GM18909 (cell line): ENCODE measurements around the gene DDC.

ENCODE experiments used
- ATAC-seq: cut with Tn5 transposase; IDR thresholded peaks from one replicate; pipeline ENCODE4 v1.9.1; 2021; ENCODE audit warnings: mild to moderate bottlenecking; ENCODE audit not compliant: unreplicated experiment, poor library complexity

DDC gene

DNA sequence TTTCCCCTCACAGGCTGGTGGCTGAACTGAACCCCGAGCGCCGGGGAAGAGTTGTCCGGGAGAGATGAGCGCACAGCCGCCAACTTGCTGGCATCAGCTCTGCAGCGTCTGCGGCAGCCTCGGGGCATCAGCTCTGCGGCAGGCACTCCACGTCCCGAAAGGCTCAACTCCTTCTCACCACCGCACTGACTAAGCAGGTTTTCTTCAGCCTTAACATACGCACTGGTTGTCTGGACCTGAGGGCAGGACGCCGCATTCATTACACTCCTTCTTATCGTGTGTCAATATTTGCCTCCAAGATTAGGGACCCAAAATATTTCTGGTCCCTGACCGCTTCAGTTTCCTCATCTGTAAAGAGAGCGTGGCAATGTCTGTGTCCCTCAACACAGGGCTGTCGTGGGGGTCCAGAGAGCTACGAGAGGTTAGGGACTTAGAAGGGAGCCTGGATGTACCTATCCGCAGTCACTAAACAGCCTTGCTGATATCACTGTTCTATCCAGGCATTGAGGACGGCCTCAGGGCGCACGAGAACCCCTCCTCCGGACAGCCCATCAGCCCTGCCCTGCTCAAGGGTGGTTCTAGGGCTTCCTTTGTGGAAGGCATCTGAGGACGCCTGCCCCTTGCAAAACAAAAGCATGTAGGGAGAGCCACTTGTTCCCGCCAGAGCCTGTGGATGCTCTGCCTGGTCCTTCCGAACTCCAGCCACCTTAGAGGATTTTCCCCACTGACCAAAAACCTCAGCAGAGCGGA is 72.3 kb downstream of the DDC start:
- no peak for ATAC-seq

- ATAC-seq = no peak
Observed at GRCh38 chr7:50491943-50492342, 73.3 kb downstream of the DDC start.

GRCh38 chr7:50491209-50491608 is 74.0 kb downstream of the DDC start:
- ATAC-seq = no peak

GRCh38 chr7:50488379-50488778 is 76.8 kb downstream of the DDC start:
- ATAC-seq = no peak

DNA sequence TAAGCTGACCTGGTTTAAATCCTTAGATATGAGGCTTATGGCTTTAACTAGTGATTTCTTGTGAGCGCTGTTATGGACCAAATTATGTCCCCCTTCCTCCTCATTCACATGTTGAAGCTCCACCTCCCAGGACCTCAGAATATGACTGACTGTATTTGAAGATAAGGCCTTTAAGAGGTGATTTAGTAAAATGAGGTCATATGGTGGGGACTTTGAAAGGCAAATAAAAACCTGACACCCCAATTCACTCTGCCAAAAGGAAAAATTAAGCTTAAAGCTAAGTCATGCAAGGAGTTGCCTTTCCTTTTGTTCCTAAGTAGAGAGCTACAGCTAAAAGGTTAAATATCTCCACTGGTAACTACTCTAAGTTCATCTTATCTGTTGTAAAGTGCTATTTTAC is 78.7 kb downstream of the DDC start:
- no peak for ATAC-seq

- ATAC-seq = no peak
Observed at GRCh38 chr7:50481867-50482266, 83.3 kb downstream of the DDC start.

- no peak for ATAC-seq
Observed at GRCh38 chr7:50480797-50481196, 84.4 kb downstream of the DDC start.

GRCh38 chr7:50479743-50480517 is 85.3 kb downstream of the DDC start:
- ATAC-seq = no peak

GRCh38 chr7:50477640-50478039 is 87.6 kb downstream of the DDC start:
- ATAC-seq = no peak

DNA sequence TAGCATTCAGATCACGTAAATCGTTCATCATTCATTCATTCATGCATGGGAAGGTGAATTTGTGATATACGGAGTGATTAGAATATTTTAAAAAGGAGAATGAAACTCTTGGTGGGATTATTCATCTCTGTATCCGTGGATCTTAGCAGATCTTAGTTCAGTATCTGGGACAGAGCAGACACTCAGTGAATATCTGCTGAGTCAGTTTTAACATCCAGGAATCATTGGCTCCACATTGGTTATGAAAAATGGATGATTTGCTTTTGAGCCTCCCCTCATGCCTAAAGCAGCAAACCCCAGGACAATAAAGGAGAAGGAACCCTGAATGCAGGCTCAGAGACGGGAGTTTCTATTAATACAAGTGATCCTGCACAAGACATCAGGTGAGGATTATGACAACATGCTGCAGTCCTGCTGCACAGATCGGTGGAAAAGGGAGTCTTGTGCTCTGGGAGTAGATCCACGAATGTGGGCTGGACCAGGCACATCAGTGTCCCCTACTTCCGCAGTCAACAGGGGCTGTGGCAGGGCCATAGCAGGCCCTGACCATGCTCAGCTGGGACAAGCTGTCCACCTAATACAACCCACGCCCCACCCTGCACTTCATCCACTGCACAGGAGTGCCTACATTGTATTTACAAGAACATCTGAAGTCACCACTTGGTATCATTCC is 88.1 kb downstream of the DDC start:
- ATAC-seq = no peak

- ATAC-seq = peak; percentile 63
Observed at GRCh38 chr7:50475340-50475739, 89.9 kb downstream of the DDC start.

DNA sequence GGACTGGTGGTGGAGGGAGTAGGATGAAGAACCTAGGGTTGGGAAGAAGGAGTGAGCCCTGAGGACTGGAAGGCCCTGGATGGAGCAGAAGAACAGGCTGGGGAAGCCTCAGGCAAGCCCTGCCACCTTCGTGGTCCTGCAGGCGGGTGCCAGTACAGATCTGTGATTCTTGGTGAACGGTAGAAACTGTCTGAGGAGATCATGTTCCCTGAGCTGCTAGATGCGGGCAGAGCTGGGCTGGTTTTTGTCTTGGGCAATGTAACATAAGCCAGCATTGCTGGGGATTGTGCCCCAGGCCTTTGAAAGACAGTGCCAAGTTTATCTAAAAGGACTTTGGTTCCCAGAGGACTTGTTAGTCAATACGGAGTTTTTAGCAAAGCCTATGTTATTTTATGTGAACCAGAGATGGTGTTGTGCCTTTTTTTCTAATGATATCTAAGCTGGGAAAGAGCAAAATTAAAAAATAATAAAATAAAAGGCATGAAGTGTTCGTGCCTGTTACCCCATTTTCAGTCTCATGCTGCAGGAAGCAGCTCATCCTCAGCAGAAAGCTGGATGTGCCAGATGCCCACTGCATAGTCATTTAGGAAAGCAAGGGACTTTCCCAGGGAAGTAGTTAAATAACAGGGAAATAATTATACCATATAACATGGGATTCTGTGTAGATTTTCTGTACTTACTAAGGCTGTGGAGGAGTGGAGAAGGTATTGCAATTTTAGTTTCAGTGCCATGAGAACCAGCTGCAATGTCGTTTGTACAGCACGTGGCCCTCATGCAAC is 90.6 kb downstream of the DDC start:
- ATAC-seq = no peak

DNA sequence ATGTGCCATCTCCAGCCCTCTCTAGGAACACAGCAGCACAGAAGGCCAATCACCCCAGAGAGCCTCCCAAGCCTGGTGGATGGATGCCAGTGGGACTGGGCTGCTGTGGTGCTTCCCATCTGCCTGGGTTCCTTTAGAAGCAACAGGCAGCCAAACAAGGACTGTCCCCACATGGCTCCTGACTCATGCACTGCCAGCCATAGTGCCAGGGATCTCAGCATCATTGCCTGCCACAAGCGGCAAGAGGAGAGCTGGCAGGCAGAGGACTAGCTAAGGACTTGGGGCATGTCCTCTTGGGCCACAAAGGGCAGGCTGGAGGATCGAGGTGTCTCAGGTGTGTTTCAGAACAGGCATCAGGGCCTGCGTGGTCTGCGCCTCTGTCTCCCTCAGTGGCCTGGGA is 91.7 kb downstream of the DDC start:
- ATAC-seq = no peak

DNA sequence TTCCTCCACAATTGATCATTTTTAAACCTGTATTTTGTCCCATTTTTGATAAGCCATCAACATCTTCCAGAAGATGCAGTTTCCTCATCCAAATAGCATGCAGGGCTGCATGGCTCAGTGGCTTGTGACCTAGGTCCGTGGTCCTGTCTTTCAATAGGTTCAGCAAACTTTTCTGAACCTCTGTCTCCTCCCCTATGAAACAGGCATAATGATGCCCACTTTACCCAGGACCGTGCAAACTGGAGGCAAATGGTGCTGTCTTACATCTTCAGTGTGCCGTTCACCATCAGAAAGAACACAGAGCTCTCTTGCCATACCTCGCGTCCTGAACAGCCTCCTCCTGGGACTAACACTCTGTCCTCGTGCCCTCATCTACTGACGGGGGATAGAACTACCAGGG is 92.8 kb downstream of the DDC start:
- ATAC-seq = no peak

DNA sequence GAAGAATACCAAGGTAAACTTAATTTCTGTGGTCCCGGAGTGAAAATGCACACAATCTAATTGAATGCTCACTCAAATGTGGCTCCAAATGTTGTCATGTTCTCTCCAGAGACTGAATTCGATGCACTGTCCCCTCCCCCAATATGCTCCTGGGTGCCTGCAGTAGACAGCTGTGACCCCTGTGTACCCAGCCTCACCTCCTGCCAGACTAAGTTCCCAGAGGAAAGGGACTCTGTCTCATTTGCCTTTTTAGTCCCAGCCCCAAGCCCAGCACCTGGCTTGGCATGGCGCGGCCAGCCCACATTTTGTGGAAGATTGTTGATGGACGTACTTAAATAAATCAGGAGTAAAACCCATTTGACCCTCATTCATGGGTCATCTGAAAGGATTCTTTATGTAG is 93.2 kb downstream of the DDC start:
- no peak for ATAC-seq

GRCh38 chr7:50470250-50471163 is 94.7 kb downstream of the DDC start:
- no peak for ATAC-seq

DNA sequence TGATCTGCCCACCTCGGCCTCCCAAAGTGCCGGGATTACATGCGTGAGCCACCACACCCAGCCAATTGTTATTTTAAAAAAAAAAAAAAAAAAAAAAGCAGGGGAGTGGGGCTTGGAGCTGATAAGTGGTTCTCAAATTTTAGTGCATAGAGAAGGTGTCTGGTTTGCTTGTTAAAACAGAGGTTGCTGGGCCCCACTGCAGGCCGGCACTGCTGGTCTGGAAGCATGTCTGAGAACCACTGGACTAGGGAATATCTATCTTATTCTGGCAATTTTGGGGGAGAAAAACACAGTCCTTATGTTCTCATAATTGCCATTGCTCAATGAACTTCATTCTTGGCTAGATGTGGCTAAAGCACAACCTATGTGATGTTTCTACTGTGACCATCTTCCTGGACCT is 96.0 kb downstream of the DDC start:
- ATAC-seq = no peak

DNA sequence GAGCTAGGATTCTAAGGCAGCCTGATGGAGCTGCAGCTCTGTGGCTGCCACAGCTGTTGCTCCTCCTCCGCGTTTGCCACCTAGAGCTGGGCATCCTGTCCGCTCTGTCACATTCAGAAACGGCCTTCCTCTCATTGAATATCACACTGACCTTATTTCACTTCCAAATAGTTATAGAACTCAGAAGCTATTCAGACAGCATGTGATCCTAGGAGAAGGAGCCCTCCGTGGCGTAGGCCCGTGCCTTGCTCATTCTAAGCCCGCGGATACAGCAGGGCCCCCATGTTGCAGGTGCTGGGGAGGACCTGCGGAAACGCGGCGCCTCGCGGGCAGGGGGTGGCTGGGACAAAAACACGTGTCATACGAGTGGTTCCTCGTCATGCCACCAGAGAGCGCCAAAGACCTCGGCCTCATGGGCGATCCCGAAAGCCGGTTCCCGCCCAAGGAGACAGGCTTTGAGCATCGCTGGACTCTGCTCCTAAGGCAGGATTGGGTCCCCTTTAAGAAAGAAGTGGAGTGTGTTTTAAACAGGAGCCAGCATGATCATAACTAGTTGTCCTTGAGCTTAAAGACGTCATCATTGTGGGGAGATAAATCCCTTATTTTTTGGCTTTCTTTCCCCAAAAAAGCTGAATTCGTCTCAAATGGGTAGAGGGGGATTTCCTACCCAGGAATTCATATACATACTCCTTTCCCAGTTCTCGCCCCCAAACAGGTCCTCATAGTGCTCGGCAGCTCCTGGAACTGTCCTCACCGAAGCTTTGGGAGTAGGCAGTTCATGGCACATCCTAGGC is 97.2 kb downstream of the DDC start:
- ATAC-seq = peak; percentile 91
